ENCODE data around the gene MCHR2.

- TF ChIP-seq, protein P1, sequence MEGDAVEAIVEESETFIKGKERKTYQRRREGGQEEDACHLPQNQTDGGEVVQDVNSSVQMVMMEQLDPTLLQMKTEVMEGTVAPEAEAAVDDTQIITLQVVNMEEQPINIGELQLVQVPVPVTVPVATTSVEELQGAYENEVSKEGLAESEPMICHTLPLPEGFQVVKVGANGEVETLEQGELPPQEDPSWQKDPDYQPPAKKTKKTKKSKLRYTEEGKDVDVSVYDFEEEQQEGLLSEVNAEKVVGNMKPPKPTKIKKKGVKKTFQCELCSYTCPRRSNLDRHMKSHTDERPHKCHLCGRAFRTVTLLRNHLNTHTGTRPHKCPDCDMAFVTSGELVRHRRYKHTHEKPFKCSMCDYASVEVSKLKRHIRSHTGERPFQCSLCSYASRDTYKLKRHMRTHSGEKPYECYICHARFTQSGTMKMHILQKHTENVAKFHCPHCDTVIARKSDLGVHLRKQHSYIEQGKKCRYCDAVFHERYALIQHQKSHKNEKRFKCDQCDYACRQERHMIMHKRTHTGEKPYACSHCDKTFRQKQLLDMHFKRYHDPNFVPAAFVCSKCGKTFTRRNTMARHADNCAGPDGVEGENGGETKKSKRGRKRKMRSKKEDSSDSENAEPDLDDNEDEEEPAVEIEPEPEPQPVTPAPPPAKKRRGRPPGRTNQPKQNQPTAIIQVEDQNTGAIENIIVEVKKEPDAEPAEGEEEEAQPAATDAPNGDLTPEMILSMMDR (IDR thresholded peaks at IDR 0.05; ENCODE audit: low read length): no peak
- TF ChIP-seq EZH2 (optimal IDR thresholded peaks at IDR 0.05; ENCODE audit: low read depth, low read length) (no peak), EZH2phosphoT487 (IDR thresholded peaks at IDR 0.05; ENCODE audit: low read length) (no peak)
Measured at GRCh38 chr6:99912657-99913056, 81.4 kb downstream of the MCHR2 start.
